ENCODE data around the gene COMMD10. TPM values are rescaled to one million over a fixed set of nuclear protein-coding genes. Genes with fewer than 3 reads are reported as not detected.

The COMMD10 gene
- polyA plus RNA-seq (13.2 to 22.3 TPM (median 15.6 TPM) in 3 replicates), polyA minus RNA-seq (1.5 to 16.3 TPM (median 5.2 TPM) in 3 replicates)
- polyA plus RNA-seq (2011; ENCODE audit: low read depth): 19.8 TPM
- 10.6 and 21.0 TPM in 2 replicates for polyA plus RNA-seq (2011; cell fraction: cytosol; rRNA removed)
- polyA plus RNA-seq (2011; cell fraction: nucleus; rRNA removed): 9.6 and 11.9 TPM in 2 replicates
- polyA plus RNA-seq (2012; ENCODE audit: low replicate concordance): 15.9 and 23.3 TPM in 2 replicates
- 9.4 TPM for polyA minus RNA-seq (2011; cell fraction: cytosol; rRNA and poly(A)+ RNA removed)
- polyA minus RNA-seq (2011; cell fraction: nucleus; rRNA and poly(A)+ RNA removed): 11.4 and 18.8 TPM in 2 replicates

GRCh38 chr5:116084871-116085715 lies at the start of gene COMMD10:
Gene COMMD10 (plus strand): TSS chr5:116085025.
- Histone ChIP-seq H3K9ac (ENCODE audit: control insufficient read depth, extremely low read depth, insufficient read depth, low read length) (peak within 1 kb of the TSS; percentile 90), H3K79me2 (ENCODE audit: control insufficient read depth, insufficient read depth, low read length) (peaks cover 22% of the 10 kb centered on the region), H3K4me1 (ENCODE audit: control insufficient read depth, extremely low read depth, insufficient read depth, low read length) (peaks cover 11% of the 10 kb centered on the region), H3K27ac (ENCODE audit: control insufficient read depth, insufficient read depth, low read length) (peak within 1 kb of the TSS; percentile 78), H3K4me2 (ENCODE audit: control insufficient read depth, extremely low read depth, insufficient read depth, low read depth, low read length) (peak within 1 kb of the TSS; percentile 98), H2AFZ (ENCODE audit: control insufficient read depth, low read length) (peak within 1 kb of the TSS; percentile 98), H3K9me3 (ENCODE audit: control insufficient read depth, low read depth, low read length) (no peaks in the 10 kb centered on the region), H3K36me3 (ENCODE audit: control insufficient read depth in 2 of 2, extremely low read depth in 1 of 2, insufficient read depth in 2 of 2, low read length in 2 of 2) (no peaks in the 10 kb centered on the region), H3K4me3 (ENCODE audit: control insufficient read depth in 2 of 3, extremely low read depth in 1 of 3, insufficient read depth in 2 of 3, low read depth in 1 of 3, low read length in 3 of 3) (peak within 1 kb of the TSS; percentile 91 to 94 (median 92)), H3K9me1 (ENCODE audit: control insufficient read depth, extremely low read depth, insufficient read depth, low read length) (no peaks in the 10 kb centered on the region), H4K20me1 (ENCODE audit: control insufficient read depth, extremely low read depth, insufficient read depth, low read length) (no peaks in the 10 kb centered on the region), H3K27me3 (ENCODE audit: control insufficient read depth, extremely low read depth, insufficient read depth, low read length) (no peaks in the 10 kb centered on the region)
- FAIRE-seq: peak; percentile 69
- TF ChIP-seq EZH2 (IDR thresholded peaks at IDR 0.05; ENCODE audit: low read length): no peak
- DNase-seq (ENCODE audit: low read depth, low spot score): no peak
- dilution Hi-C loops (cut with MboI; ENCODE audit: extremely low pct_ligation_motif_present, low sequenced_read_pairs): no loop called here

GRCh38 chr5:116035123-116035522 lies 49.7 kb upstream of the COMMD10 start:
- no peak for DNase-seq (ENCODE audit: low read depth, low spot score)
- peaks cover 4% of the 10 kb centered on the region for H3K27me3 ChIP-seq (ENCODE audit: control insufficient read depth, extremely low read depth, insufficient read depth, low read length)
- no peaks in the 10 kb centered on the region for H3K9me3 ChIP-seq (ENCODE audit: control insufficient read depth, low read depth, low read length)
- H3K9ac ChIP-seq (ENCODE audit: control insufficient read depth, extremely low read depth, insufficient read depth, low read length): no peak overlapping the region
- H4K20me1 ChIP-seq (ENCODE audit: control insufficient read depth, extremely low read depth, insufficient read depth, low read length): no peaks in the 10 kb centered on the region
- H3K36me3 ChIP-seq (ENCODE audit: control insufficient read depth in 2 of 2, extremely low read depth in 1 of 2, insufficient read depth in 2 of 2, low read length in 2 of 2): no peaks in the 10 kb centered on the region
- no peak for FAIRE-seq
- H2AFZ ChIP-seq (ENCODE audit: control insufficient read depth, low read length): no peak overlapping the region
- dilution Hi-C loops (cut with MboI; ENCODE audit: extremely low pct_ligation_motif_present, low sequenced_read_pairs): no loop called here
- no peaks in the 10 kb centered on the region for H3K79me2 ChIP-seq (ENCODE audit: control insufficient read depth, insufficient read depth, low read length)
- no peaks in the 10 kb centered on the region for H3K9me1 ChIP-seq (ENCODE audit: control insufficient read depth, extremely low read depth, insufficient read depth, low read length)
- no peak overlapping the region for H3K4me2 ChIP-seq (ENCODE audit: control insufficient read depth, extremely low read depth, insufficient read depth, low read depth, low read length)
- no peaks in the 10 kb centered on the region for H3K4me1 ChIP-seq (ENCODE audit: control insufficient read depth, extremely low read depth, insufficient read depth, low read length)
- no peak overlapping the region for H3K4me3 ChIP-seq (ENCODE audit: control insufficient read depth in 2 of 3, extremely low read depth in 1 of 3, insufficient read depth in 2 of 3, low read depth in 1 of 3, low read length in 3 of 3)
- TF ChIP-seq CTCF (optimal IDR thresholded peaks at IDR 0.05 in 1 of 3, IDR thresholded peaks at IDR 0.05 in 1 of 3, conservative IDR thresholded peaks at IDR 0.05 in 1 of 3; ENCODE audit: extremely low read depth in 1 of 3, insufficient read depth in 2 of 3, low read length in 3 of 3): no peak
- TF ChIP-seq EZH2 (IDR thresholded peaks at IDR 0.05; ENCODE audit: low read length): no peak
- H3K27ac ChIP-seq (ENCODE audit: control insufficient read depth, insufficient read depth, low read length): no peak overlapping the region
